Neutrophil (primary cell): ENCODE data around the gene SYNPO2.

Experiments
- H3K27ac ChIP-seq: fragments of 200-600 bp; sonication (generic); 2 replicates; pipeline ENCODE4 v1.5.1; 2016; ENCODE audit warnings: mild to moderate bottlenecking, moderate library complexity
- H3K27me3 ChIP-seq: fragments of 200-600 bp; sonication (generic); 2 replicates; pipeline ENCODE4 v1.6.0; 2016; ENCODE audit warnings: mild to moderate bottlenecking
- H3K36me3 ChIP-seq: fragments of 200-600 bp; sonication (generic); 2 replicates; pipeline ENCODE4 v1.5.1; 2017
- H3K4me1 ChIP-seq, 2 experiments: fragments of 200-600 bp in 1 of 2; sonication (generic) in 1 of 2; 1 replicate in 1 of 2; 2 replicates in 1 of 2; pipeline versions ENCODE4 v1.5.1 to v1.6.1; 2013 to 2016; ENCODE audit warnings: low read depth in 1 of 2, low read length in 1 of 2, mild to moderate bottlenecking in 1 of 2, moderate library complexity in 1 of 2; ENCODE audit not compliant: control insufficient read depth in 1 of 2, insufficient read depth in 1 of 2
- H3K4me3 ChIP-seq, 2 experiments: fragments of 200-600 bp in 1 of 2; sonication (generic) in 1 of 2; 1 replicate in 1 of 2; 2 replicates in 1 of 2; pipeline ENCODE4 v1.5.1; 2013 to 2016; ENCODE audit warnings: low read depth in 1 of 2, low read length in 1 of 2, mild to moderate bottlenecking in 1 of 2, moderate library complexity in 1 of 2
- H3K9me3 ChIP-seq: fragments of 200-600 bp; sonication (generic); 2 replicates; pipeline ENCODE4 v1.5.1; 2016
- TF ChIP-seq, protein P1 (sequence below): fragments of 200-600 bp; sonication (generic); IDR thresholded peaks from 2 replicates; pipeline ENCODE4 v1.5.1; 2016; ENCODE audit warnings: antibody characterized with exemption

Gene SYNPO2

GRCh38 chr4:119039160-119039559, 150.5 kb downstream of the SYNPO2 start:
- TF ChIP-seq, protein P1, sequence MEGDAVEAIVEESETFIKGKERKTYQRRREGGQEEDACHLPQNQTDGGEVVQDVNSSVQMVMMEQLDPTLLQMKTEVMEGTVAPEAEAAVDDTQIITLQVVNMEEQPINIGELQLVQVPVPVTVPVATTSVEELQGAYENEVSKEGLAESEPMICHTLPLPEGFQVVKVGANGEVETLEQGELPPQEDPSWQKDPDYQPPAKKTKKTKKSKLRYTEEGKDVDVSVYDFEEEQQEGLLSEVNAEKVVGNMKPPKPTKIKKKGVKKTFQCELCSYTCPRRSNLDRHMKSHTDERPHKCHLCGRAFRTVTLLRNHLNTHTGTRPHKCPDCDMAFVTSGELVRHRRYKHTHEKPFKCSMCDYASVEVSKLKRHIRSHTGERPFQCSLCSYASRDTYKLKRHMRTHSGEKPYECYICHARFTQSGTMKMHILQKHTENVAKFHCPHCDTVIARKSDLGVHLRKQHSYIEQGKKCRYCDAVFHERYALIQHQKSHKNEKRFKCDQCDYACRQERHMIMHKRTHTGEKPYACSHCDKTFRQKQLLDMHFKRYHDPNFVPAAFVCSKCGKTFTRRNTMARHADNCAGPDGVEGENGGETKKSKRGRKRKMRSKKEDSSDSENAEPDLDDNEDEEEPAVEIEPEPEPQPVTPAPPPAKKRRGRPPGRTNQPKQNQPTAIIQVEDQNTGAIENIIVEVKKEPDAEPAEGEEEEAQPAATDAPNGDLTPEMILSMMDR, result no peak
- Histone ChIP-seq H3K27me3 (no peaks in the 10 kb centered on the region), H3K9me3 (no peaks in the 10 kb centered on the region), H3K27ac (no peak overlapping the region), H3K4me1 (no peaks in the 10 kb centered on the region), H3K36me3 (no peaks in the 10 kb centered on the region), H3K4me3 (no peak overlapping the region)

GRCh38 chr4:119039779-119040178, 151.1 kb downstream of the SYNPO2 start:
- TF ChIP-seq, protein P1, result no peak
- no peak overlapping the region for H3K27ac ChIP-seq
- no peaks in the 10 kb centered on the region for H3K4me1 ChIP-seq
- H3K36me3 ChIP-seq, result no peaks in the 10 kb centered on the region
- H3K27me3 ChIP-seq, result no peaks in the 10 kb centered on the region
- H3K4me3 ChIP-seq, result no peak overlapping the region
- H3K9me3 ChIP-seq, result no peaks in the 10 kb centered on the region

DNA sequence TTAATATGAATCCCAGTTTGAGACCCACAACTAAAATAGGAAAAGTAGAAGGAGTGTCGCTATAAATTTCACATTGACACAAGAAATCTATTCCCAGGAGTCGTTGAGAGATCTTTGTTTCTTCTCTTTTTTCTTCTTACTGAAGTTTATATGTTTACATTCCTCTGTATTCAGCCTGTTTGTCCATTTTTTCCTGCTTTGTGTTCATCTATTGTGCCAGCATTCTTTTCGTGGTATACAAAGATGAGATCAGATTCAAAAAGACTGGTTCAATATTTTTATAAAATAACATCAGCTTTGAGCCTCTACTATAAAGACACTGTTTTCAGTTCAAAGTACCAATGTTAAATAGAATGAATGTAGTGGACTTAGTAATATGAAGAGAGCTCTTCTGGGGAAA, 151.6 kb downstream of the SYNPO2 start:
- Histone ChIP-seq H3K27ac (no peak overlapping the region), H3K9me3 (no peaks in the 10 kb centered on the region), H3K4me1 (no peaks in the 10 kb centered on the region), H3K4me3 (no peak overlapping the region), H3K27me3 (no peaks in the 10 kb centered on the region), H3K36me3 (no peaks in the 10 kb centered on the region)
- TF ChIP-seq, protein P1, result no peak

DNA sequence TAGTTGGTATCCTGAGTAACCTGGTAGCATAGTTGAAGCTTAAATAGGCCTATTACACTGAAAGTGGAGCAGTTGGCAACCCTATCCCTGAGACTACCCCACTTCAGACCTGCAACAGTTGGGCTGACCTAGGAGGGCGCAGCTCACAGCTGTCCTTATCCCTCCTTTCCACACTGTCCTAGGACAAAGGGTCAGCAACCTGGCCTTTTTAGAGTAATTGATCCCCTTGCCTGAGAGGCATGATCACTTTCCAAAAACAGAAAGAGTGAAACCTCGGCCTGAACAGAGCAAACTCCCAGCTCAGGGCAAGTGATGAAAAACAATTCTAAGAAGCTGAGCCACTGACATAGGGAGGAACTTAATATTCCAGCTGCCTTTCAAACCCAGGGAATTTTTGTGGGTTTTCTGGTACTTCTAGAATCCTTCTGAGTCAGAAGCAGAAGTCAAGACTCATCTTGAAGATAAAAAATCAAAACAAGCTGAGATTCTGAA, 152.1 kb downstream of the SYNPO2 start:
- H3K4me1 ChIP-seq, result no peaks in the 10 kb centered on the region
- no peaks in the 10 kb centered on the region for H3K9me3 ChIP-seq
- H3K27me3 ChIP-seq, result no peaks in the 10 kb centered on the region
- H3K27ac ChIP-seq, result no peak overlapping the region
- H3K4me3 ChIP-seq, result no peak overlapping the region
- no peaks in the 10 kb centered on the region for H3K36me3 ChIP-seq
- TF ChIP-seq, protein P1, result no peak

DNA sequence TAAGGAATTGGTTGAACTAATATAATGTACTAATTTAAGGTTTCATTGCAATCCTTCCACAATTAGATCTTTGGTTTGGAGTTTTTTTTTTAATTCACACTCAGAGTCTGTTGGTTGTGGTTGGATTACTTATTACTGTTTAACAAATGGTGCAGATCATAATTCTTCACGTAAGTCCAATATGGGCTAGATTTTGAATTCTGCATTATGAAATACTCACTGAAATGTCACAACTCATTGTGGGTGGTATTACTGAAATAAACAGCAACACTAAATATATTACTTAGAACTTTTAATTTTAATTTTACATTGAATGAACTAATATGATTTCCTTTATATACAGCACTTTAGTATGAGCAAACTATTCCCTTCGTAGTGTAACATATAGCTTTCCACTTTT, 152.7 kb downstream of the SYNPO2 start:
- Histone ChIP-seq H3K36me3 (no peaks in the 10 kb centered on the region), H3K4me1 (no peaks in the 10 kb centered on the region), H3K27ac (no peak overlapping the region), H3K4me3 (no peak overlapping the region), H3K27me3 (no peaks in the 10 kb centered on the region), H3K9me3 (no peaks in the 10 kb centered on the region)
- TF ChIP-seq, protein P1, result no peak
